SK-N-MC (cell line): ENCODE data around the gene DCAF17.

Experiments
- EZH2 ChIP-seq: fragments of 200-600 bp; sonication (generic); IDR thresholded peaks from one replicate; pipeline ENCODE4 v1.6.1; 2017; ENCODE audit warnings: antibody characterized with exemption
- POLR2AphosphoS5 ChIP-seq: IDR thresholded peaks from 2 replicates; pipeline ENCODE4 v1.6.1; 2012; ENCODE audit warnings: mild to moderate bottlenecking, low read depth, low read length, borderline replicate concordance

DNA sequence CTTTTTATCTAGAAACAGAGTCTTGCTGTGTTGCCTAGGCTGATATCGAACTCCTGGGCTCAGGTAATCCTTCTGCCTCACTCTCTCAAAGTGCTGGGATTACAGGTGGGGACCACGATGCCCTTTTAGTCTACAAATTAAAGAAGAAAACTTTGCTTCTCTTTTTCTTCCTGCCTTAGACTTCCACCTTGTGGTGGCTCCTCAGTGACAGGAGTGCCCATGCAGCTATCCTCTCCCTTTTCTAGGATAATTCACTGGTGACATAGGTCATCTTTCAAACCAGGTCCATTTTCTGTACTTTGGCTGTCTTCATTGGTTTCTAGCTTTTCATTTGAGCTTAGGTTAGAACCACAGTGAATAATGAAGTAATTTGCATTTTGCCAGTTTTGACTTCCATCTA is 13.6 kb downstream of the DCAF17 start:
- no peak for TF ChIP-seq EZH2
- no peak for TF ChIP-seq POLR2AphosphoS5
